Measurements from ENCODE around the gene PDE11A.

Gene PDE11A

GRCh38 chr2:177694348-177694747 lies 378.2 kb downstream of the PDE11A start:
- Histone ChIP-seq H2AFZ (ENCODE audit: low read depth, low read length, severe bottlenecking) (no peak overlapping the region), H3K4me2 (ENCODE audit: low read depth, low read length, poor library complexity, severe bottlenecking) (no peak overlapping the region), H3K27me3 (ENCODE audit: low read length) (no peaks in the 10 kb centered on the region), H3F3A (ENCODE audit: insufficient read depth) (no peaks in the 10 kb centered on the region), H4K20me1 (ENCODE audit: low read depth, low read length) (no peaks in the 10 kb centered on the region), H3K4me3 (ENCODE audit: insufficient read depth, low read length, poor library complexity, severe bottlenecking) (no peak overlapping the region), H3K9me3 (ENCODE audit: insufficient read depth, low read length) (no peaks in the 10 kb centered on the region), H3K36me3 (ENCODE audit: low read length) (no peaks in the 10 kb centered on the region), H3K27ac (ENCODE audit: low read depth, low read length) (no peak overlapping the region), H3K9ac (ENCODE audit: low read length) (no peak overlapping the region), H3K79me2 (ENCODE audit: insufficient read depth, low read length) (no peaks in the 10 kb centered on the region), H3K9me2 (replicated peaks; ENCODE audit: insufficient read depth, low read length) (no peaks in the 10 kb centered on the region)
- no peak for TF ChIP-seq EZH2phosphoT487 (conservative IDR thresholded peaks at IDR 0.05; ENCODE audit: low read length)
- TF ChIP-seq CTCF (IDR thresholded peaks at IDR 0.05; ENCODE audit: insufficient read depth, low read length, poor library complexity, severe bottlenecking): no peak

- TF ChIP-seq EZH2phosphoT487 (conservative IDR thresholded peaks at IDR 0.05; ENCODE audit: low read length) (no peak), CTCF (IDR thresholded peaks at IDR 0.05; ENCODE audit: insufficient read depth, low read length, poor library complexity, severe bottlenecking) (no peak)
- Histone ChIP-seq H3K36me3 (ENCODE audit: low read length) (no peaks in the 10 kb centered on the region), H3K9me3 (ENCODE audit: insufficient read depth, low read length) (no peaks in the 10 kb centered on the region), H3F3A (ENCODE audit: insufficient read depth) (no peaks in the 10 kb centered on the region), H3K4me2 (ENCODE audit: low read depth, low read length, poor library complexity, severe bottlenecking) (no peak overlapping the region), H3K27ac (ENCODE audit: low read depth, low read length) (no peak overlapping the region), H2AFZ (ENCODE audit: low read depth, low read length, severe bottlenecking) (no peak overlapping the region), H3K9ac (ENCODE audit: low read length) (no peak overlapping the region), H3K27me3 (ENCODE audit: low read length) (no peaks in the 10 kb centered on the region), H4K20me1 (ENCODE audit: low read depth, low read length) (no peaks in the 10 kb centered on the region), H3K4me3 (ENCODE audit: insufficient read depth, low read length, poor library complexity, severe bottlenecking) (no peak overlapping the region), H3K79me2 (ENCODE audit: insufficient read depth, low read length) (no peaks in the 10 kb centered on the region), H3K9me2 (replicated peaks; ENCODE audit: insufficient read depth, low read length) (no peaks in the 10 kb centered on the region)
These were observed 378.8 kb downstream of the PDE11A start for GRCh38 chr2:177693658-177694339.

- no peaks in the 10 kb centered on the region for H3F3A ChIP-seq (ENCODE audit: insufficient read depth)
- H3K79me2 ChIP-seq (ENCODE audit: insufficient read depth, low read length): no peaks in the 10 kb centered on the region
- no peak overlapping the region for H2AFZ ChIP-seq (ENCODE audit: low read depth, low read length, severe bottlenecking)
- TF ChIP-seq CTCF (IDR thresholded peaks at IDR 0.05; ENCODE audit: insufficient read depth, low read length, poor library complexity, severe bottlenecking): no peak
- no peak for TF ChIP-seq EZH2phosphoT487 (conservative IDR thresholded peaks at IDR 0.05; ENCODE audit: low read length)
- H3K9me2 ChIP-seq (replicated peaks; ENCODE audit: insufficient read depth, low read length): no peaks in the 10 kb centered on the region
- no peak overlapping the region for H3K9ac ChIP-seq (ENCODE audit: low read length)
- no peaks in the 10 kb centered on the region for H3K27me3 ChIP-seq (ENCODE audit: low read length)
- H3K9me3 ChIP-seq (ENCODE audit: insufficient read depth, low read length): no peaks in the 10 kb centered on the region
- no peaks in the 10 kb centered on the region for H3K36me3 ChIP-seq (ENCODE audit: low read length)
- no peak overlapping the region for H3K27ac ChIP-seq (ENCODE audit: low read depth, low read length)
- H3K4me2 ChIP-seq (ENCODE audit: low read depth, low read length, poor library complexity, severe bottlenecking): no peak overlapping the region
- H4K20me1 ChIP-seq (ENCODE audit: low read depth, low read length): no peaks in the 10 kb centered on the region
- H3K4me3 ChIP-seq (ENCODE audit: insufficient read depth, low read length, poor library complexity, severe bottlenecking): no peak overlapping the region
These were observed 379.8 kb downstream of the PDE11A start for GRCh38 chr2:177692783-177693269.

Measured in SU-DHL-6 (cell line).